ENCODE measurements around the gene TBC1D23.

- no peak for TF ChIP-seq GABPA (IDR thresholded peaks at IDR 0.05; ENCODE audit: low read depth, low read length)
- TF ChIP-seq GABPA (CRISPR knock-in tag; IDR thresholded peaks at IDR 0.05; ENCODE audit: low read depth) = no peak
- TF ChIP-seq SOX6 (IDR thresholded peaks at IDR 0.05) = no peak
- no peak for TF ChIP-seq SOX6 (CRISPR knock-in tag; IDR thresholded peaks at IDR 0.05)
- TF ChIP-seq, protein P1, sequence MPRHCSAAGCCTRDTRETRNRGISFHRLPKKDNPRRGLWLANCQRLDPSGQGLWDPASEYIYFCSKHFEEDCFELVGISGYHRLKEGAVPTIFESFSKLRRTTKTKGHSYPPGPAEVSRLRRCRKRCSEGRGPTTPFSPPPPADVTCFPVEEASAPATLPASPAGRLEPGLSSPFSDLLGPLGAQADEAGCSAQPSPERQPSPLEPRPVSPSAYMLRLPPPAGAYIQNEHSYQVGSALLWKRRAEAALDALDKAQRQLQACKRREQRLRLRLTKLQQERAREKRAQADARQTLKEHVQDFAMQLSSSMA (CRISPR knock-in tag; IDR thresholded peaks at IDR 0.05) = no peak
- TF ChIP-seq NCOA1 (CRISPR knock-in tag; IDR thresholded peaks at IDR 0.05) = no peak
- TF ChIP-seq ZFX (CRISPR knock-in tag; IDR thresholded peaks at IDR 0.05; ENCODE audit: low read depth) = no peak
Observed at GRCh38 chr3:100228247-100228646, 32.5 kb upstream of the TBC1D23 start.

Data from HepG2 (cell line).